PC-3 (cell line): ENCODE measurements around the gene PTPRD.

Experiments used
- EZH2 ChIP-seq: fragments of 300-600 bp; sonication (generic); IDR thresholded peaks from one replicate; pipeline ENCODE4 v1.6.1; 2017; ENCODE audit warnings: antibody characterized with exemption, mild to moderate bottlenecking, low read length; ENCODE audit not compliant: unreplicated experiment
- EZH2phosphoT487 ChIP-seq: fragments of 300-600 bp; sonication (generic); IDR thresholded peaks from 2 replicates; pipeline ENCODE4 v1.6.1; 2018; ENCODE audit warnings: mild to moderate bottlenecking, antibody characterized with exemption, low read length, borderline replicate concordance
- TF ChIP-seq, protein P1 (sequence below): fragments of 300-600 bp; sonication (generic); conservative IDR thresholded peaks from 2 replicates; pipeline ENCODE4 v1.5.1; 2017; ENCODE audit warnings: antibody characterized with exemption, low read depth, mild to moderate bottlenecking, low read length

- TF ChIP-seq, protein P1, sequence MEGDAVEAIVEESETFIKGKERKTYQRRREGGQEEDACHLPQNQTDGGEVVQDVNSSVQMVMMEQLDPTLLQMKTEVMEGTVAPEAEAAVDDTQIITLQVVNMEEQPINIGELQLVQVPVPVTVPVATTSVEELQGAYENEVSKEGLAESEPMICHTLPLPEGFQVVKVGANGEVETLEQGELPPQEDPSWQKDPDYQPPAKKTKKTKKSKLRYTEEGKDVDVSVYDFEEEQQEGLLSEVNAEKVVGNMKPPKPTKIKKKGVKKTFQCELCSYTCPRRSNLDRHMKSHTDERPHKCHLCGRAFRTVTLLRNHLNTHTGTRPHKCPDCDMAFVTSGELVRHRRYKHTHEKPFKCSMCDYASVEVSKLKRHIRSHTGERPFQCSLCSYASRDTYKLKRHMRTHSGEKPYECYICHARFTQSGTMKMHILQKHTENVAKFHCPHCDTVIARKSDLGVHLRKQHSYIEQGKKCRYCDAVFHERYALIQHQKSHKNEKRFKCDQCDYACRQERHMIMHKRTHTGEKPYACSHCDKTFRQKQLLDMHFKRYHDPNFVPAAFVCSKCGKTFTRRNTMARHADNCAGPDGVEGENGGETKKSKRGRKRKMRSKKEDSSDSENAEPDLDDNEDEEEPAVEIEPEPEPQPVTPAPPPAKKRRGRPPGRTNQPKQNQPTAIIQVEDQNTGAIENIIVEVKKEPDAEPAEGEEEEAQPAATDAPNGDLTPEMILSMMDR: no peak
- TF ChIP-seq EZH2phosphoT487 (no peak), EZH2 (no peak)
These were observed 883.7 kb downstream of the PTPRD start for GRCh38 chr9:9729082-9729481.
